NCI-H128 (cell line): Measurements from ENCODE around the gene NELFCD.
"Not testable (repeated sequence)": the region's sequence is repeated elsewhere in the genome, so short reads cannot be mapped to it uniquely, and the experiment has no call there.

Source experiments
- DNase-seq: peaks from one replicate; lab custom pipeline; 2025; ENCODE audit not compliant: unreplicated experiment; lab: John Stamatoyannopoulos, UW

NELFCD gene

DNA sequence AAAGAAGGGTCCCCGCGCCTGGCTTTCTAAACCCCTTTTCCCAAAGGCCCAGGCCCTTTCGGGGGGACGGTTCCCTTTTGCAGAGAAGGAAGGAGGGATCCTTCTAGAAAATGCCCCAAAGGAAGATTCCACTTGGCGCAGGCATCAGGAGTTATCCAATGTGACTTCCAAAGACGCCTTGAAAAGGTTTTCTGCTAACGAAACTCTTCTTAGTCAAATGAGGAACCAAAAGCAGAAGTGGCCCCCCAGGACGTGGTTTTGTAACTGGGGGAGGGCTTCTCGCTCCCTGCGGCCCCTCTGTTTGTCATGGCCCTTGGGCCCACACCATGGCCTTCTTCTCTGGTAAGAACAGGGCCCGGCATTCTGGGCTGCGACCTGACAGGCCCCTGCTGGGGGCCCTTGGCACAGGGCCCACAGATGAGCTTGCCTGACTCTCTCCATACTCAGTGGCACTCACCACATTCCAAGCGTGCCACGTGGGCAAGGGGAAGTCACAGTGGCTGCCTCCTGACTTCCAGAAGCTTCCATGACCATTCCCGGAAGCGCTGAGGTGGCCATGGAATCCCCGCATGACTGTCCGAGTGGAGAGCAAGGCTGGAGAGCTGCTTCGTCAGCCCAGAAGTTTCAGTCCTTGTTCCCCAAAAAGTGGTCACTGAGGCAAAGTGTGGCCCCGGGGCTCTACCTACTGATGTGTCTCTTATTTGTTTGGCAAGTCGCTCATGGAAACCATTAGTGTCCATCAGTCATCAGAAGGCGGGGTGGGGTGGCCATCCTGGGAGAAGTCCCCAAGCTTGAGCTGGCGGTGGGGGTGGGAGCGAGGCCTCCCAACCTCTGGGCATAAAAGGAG is 26.8 kb downstream of the NELFCD start:
- no peak for DNase-seq

DNA sequence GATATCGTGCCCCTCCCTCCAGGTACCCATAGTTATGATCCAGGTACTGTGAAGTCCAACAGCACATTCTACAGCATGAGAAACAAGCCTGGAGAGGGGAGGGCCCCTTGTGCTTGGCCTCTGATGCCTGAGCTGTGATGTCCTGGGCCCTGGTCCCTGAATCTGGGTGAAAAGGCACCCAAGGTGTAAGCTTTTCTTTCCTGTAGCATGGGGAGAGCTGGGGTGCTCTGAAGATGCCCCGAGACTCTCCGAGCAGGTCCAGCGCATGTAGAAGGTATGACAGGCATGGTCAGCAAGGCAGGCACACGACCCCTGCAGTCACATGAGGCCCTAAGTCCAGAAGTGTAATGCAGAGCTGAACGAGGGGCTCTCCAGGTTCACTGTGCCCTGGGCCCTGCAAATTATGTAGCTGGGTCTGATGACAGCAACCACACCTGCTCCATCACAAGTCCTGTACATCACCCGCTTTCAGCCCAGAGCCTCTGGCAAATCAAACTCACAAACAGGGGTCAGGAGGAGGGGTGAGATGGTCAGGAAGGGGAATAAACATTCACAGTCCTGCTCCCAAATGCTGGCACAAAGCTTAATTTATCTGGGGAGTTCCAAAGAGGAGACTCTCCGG is 27.8 kb downstream of the NELFCD start:
- no peak for DNase-seq

DNA sequence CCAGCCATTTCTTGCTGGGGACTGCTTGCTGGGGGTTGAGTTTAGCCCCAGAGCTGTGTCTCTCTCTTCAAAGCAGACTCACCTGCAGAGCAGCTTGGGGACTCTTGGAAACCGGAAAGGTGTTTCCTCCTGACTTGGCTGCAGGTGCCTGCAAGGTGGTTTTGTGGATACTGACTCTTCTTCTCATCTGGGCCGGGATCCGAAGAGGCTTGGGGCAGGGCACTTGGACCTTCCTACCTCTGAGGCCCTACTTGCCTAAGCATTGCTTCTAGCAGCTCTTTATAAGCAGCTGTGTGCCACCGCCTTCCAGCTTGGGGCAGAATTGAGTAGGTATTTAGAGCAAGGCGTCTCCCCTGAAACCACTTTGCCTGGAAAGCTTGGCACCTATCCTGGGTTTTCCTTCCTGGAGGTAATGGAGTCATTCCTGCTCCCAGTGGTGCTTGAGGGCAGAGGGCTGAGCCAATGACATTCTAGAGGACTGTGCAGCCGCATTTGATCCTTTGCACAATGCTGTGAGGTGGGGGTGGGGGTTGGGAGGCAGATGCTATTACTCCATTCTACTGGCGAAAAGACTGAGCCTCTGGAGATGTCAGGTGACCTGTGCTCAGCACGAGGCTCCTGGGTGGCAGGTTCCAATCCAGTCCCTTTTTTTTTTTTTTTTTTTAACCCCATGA is 29.4 kb downstream of the NELFCD start:
- DNase-seq = no peak

DNA sequence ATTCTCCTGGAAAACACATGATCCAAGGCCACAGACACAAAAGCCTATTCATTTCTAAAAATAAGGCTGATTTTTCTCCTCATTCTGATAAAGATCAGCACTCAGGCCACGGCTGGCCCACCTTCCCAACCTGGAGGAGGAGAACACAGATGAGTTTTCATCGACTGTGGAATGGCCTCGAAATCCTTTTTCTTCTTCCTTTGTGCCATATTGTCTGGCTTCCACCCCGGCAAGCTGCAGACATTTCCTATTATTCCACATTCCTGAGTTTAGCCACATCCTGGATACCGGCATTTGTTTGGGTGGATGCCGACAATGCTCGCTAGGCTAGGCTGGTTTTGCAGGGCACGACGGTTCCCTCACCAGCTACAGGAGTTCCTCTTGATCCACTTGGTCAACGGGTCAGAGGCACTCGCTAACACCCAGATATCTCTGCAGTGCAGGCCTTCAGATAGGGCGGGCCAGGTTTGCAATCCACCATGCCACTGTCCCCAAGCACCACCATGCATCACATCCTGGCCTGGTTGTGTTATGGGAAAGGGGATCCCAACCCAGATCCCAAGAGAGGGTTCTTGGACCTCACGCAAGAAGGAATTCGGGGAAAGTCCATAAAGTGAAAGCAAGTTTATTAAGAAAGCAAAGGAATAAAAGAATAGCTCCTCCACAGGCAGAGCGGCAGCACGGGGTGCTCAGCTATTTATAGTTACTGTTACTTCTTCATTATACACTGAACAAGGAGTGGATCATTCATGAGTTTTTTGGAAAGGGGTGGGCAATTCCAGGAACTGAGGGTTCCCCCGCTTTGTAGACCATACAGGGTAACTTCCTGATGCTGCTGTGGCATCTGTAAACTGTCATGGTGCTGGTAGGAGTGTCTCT is 30.2 kb downstream of the NELFCD start:
- DNase-seq = no peak

DNA sequence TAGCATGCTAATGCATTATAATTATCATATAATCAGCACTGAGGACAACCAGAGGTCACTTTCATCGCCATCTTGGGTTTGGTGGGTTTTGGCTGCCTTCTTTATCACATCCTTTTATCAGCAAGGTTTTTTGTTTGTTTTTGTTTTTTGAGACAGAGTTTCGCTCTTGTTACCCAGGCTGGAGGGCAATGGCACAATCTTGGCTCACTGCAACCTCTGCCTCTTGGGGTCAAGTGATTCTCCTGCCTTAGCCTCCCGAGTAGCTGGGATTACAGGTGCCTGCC is 30.8 kb downstream of the NELFCD start:
- DNase-seq = not testable (repeated sequence)

DNA sequence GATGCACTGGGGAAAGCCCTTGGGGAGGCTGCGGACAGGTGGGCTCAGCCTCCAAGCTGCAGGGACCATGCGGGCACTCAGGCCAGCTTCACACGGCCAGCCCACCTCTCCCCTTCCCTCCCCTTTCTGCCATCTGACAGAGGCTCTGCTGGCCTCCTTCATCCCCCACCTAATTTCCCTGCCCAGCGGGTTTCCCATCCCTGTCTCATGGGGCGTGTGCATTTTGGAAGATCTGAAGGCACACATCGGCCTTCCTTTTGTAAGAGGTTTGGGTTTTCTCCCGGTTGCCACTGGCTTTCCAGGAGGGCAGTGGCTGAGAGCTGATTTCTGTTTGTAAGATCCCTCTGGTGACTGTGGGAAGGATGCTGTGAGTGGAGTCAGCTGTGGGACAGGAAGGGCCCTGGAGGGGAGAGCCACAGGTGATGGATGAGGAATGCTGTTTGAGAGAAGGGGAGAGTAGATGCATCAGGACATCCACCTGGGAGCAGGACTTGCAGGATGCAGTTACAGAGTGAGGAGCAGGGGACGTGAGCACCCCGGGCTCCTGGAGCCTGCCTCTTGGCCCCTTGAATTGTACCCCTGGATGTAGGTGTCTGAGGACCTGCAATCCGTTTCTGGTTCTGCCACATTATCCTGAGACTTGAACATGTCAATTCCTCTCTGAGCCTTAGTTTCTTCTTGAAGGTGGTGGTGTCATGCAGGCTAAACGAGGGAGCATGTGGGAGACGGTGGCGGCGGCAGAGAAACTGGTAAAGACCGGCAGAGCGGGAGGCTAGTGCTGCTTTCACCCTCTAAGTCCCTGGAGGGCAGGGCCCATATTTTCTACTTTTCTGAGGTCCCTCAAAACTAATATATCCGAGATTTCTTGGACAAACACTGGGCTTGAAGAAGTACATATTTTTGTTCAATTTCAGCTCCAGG is 32.2 kb downstream of the NELFCD start:
- DNase-seq = no peak

DNA sequence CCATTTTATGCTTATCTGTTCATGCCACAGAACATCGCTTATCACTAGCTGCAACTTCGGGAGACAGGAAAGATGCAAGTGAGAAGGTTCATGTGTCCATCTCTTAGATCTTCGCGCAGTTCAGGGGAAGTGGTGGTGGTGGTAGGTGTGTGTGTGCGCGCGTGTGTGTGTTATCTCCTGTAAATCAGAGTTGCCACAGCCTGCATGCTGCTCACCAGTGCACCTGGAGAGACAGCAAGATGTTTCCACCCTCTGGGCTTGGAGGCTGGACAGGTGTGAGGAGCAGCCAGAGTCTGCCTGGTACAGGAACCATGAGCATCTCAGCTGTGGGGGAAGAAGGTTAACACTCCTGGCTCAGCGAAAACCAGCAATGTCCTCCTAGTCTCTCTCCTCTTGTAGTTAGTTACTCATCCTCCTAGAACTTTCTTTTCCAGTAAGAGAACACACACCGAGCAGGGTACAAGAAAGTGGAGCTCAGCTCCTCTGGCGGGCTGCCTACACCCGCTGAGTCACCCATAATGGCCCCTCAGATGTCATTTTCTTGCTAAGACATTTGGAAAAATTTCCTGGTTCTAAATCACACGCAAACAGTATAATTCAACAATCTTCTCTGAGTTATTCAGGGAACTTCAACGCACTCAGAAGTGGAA is 33.0 kb downstream of the NELFCD start:
- no peak for DNase-seq

DNA sequence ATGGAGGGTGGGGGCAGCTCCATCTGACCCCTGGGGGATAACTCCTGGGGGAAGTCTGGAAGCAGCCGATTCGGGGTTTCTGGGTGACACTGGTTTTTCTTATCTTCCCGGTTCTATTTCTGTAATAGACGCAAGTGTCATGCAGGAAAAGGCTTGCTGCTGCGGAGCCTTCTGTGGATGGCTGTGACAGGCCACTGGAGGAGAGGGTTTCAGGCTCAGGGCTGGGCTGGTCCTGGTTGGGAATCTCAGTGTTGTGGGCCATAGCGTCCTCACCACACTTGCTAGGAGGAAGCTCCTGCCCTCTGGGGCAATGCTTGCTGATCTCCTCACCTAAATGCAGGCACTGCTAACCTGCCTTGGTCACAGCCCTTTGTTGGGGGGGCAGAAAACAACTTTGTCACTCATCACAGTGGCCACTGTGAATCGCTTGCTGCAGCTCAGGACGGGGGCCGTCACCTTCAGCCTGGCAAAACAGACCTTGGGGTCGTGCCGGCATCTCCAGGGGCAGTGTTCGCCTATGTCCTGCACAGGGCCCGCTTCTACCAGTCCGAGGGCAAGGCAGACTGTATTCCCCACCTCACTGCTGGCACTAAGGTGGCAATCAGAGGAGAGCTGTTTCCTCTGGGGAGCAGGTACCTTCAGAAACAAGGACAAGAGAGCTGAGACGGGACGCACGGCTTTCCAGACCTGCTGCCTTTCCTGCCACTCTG is 33.8 kb downstream of the NELFCD start:
- no peak for DNase-seq

DNA sequence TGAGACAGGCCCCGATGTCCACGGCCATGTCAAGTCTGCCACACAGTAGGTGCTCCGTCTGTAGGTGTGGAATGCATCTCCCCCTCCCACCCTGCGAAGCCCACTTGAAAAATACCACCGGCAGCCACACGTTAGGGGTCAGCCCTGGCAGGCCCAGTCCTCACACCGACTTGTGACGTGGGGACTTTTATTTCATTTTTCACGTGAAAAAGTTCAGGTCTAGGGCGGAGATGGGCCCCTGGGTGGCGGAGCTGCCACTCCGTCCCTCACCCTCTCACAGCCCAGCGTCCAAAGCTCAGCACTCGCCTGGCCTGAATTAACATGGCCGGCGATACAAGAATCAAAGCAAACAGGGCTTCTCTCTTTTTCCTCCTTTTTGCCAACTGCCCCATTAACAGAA is 34.4 kb downstream of the NELFCD start:
- no peak for DNase-seq

DNA sequence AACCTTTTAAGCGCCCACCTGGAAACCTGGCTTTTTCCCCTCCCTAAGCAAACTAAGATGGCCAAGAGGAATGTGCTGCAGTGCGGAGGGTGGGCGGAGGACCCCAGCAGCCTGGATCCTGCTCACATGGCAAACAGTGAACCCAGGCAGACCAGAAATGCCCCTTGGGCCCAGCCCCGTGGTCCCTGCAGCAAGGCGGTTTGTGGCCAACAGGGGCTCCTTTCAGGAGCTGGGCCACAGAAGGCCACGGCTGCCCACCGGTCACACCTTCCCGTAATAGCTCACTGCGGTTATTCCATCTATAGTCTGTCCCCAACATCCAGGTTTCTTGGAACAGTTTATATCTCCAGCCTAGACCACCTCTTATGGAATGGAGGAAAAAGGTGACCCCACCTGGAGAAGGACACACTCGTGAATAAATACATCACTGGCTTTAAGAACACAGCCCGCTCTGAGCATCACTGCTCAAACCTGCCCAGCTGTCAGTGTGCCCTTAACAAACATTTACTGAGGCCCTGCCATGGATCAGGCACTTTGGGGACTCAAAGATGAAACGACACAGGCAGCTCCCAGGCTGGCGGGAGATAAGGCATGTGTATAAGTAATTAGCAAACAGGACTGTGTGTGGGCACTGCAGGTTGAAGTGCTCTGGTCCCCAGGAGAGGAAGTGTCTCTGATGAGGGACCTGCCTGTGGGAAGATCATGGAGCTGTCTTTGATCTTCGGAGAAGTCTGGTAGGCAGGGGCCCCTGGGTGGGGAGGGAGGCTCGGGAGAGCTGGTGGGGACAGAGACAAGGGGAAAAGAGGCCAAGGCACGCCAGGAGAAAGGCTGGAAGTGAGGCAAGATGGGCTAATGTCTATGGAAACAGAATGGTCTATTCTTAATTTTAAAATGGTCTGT is 35.0 kb downstream of the NELFCD start:
- no peak for DNase-seq

DNA sequence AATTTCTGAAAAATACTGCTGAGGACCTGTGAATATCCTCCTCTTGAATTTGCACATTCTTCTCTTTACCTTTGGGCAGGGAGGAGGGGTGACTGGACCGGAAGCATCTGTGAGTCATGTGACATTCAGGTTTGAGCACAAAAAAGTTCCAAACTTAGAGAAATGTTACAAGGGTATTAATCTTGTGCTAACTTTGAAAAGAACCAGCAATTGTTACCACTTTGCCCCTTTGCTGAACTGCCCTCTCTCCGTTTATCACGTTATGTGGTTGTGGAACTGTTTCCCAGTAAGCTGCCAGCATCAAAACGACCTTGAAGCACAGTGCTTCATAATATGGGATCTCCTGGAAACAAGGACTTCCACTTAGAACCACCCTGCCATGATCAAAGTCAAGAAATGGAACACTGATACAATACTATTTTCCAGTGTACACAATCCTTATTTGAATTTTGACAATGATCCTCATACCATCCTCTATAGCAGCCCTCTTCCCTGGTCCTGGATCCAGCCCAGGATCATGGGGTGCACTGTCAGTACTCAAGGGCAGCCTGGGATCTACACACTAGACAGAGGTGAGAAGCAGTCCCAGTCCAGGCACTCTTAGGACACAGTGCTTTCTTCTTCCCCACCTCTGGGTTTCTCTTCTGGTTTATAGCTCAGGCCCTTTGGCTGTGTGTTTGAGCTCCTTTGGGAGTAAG is 35.9 kb downstream of the NELFCD start:
- no peak for DNase-seq

DNA sequence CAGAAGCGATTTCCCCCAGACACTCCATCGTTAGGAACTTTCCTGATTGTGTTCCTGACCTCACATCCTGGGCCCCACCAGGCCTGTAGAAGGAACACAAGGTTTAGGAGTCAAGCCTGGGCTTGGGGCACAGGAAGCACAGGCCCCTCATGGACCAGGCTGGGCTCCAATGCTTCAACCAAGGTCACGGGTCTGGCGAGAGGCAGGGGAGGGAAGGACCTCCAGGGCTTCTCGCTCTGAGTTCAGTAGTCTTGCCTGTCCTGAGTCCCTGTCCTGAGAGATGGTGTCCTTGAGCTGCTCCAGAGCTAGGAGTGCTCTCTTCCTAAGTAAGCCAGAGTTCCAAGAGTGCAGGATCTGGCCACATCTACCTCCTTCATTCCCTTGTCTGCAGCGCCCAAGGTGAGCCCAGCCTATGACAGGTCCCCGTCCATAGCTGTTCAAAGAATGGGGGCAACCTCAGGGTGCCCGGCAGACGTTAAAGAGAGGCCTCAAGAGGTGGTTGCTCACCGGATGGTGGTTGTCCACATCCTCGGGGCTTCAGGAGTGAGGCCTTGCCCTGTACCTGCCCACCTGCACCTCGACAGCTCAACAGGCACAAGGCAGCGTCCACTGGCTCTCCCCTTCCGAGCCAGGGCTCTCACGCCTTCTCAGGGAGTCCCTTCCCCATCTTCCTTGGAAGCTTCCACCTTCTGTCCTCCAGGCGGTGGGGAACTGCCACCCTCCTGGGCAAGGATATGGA is 36.6 kb downstream of the NELFCD start:
- no peak for DNase-seq

DNA sequence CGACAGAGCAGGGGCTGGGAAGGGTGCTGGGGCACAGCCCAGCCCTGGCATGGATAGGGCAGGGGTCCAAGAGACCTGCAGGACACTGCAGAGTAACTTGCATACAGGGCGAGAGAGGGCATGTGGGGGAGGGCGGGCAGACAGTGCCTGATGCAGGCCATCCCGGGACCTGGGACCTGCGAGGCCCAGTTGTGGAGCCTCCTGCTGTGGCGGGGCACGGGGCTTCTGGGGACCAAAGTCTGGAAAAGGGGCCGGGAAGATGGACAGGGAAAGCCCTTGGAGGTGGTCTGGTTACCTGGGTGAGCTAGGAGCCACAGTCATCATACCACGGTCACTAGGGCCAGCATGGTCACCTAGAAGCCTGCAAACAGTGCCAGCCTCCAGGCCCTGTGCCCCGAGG is 37.8 kb downstream of the NELFCD start:
- DNase-seq = no peak

DNA sequence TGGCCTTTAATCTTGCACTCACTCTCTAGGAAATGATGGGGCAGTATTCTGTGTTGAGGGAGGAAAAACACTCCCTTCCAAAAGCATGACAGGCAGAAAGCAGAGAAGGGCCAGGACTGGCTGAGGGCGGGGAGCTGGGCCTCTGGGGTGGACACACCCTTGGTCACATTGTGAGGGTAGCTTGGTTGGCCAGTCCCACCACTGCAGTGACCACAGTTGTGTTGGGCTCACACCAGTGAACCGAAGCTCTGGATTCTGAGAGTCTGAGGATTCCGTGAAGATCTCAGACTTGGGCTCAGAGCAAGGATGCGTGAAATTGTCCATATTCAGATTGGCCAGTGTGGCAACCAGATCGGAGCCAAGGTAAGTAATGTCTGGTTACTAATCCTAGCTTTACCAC is 38.2 kb downstream of the NELFCD start, which contains the start of gene TUBB1:
Gene TUBB1 (plus strand): TSS at position 213 of the 400 bp plus-strand sequence. CDS start 94 bp downstream, at position 307.
- DNase-seq = no peak

DNA sequence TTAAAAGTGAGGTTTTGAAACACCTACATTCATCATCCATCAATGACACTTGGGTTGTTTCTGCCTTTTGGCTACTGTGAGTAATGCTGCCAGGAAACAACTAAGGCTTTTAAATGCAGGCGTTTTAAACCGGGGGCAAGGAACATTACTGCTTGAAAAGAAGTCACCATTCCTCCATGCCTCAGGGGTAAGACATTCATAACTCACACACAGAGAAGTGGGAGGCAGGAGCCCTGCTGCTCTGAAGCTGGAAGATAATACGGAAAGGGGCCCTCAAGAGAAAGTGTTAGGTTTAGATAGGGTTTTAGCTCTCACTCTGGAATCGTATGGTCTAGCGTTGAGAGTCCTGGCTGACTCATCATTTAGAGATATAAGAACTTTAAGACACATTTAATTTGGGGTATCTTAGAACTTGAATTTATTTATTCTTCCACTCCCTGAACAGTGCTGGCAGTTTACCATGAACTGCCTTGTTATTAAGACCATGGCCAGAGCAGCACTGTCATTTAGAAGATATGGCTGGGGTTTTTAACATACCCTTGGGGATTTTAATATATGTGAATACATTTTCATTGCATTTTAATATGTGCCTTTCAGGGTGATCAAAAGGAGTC is 40.0 kb downstream of the NELFCD start:
- DNase-seq = no peak

DNA sequence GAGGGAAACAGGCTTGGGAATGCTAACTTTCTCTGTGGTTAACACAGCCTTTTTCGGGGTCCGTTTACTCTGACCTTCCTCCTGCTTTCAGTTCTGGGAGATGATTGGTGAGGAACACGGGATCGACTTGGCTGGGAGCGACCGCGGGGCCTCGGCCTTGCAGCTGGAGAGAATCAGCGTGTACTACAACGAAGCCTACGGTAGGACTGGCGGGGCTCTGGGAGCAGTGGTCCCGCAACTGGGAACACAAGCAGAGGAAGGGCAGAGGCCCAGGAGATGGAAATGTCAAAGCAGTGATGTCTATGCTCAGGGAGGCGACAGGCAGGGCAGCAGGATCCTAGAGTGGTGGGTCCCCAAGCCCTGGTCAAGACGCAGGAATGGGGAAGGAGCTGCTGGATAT is 41.7 kb downstream of the NELFCD start:
- no peak for DNase-seq
